ENCODE data around the gene PROM1.
A peak's percentile ranks its signal among the peaks of the same experiment; 100 is the strongest.

The PROM1 gene

GRCh38 chr4:16007471-16008095, 76.2 kb downstream of the PROM1 start:
- in situ Hi-C loops (cut with MboI; ENCODE audit: low pct_unique_long_range_greater_than_20kb, low sequenced_read_pairs) = no loop called here
- DNase-seq = no peak

- in situ Hi-C loops (cut with MboI; ENCODE audit: low pct_unique_long_range_greater_than_20kb, low sequenced_read_pairs) = no loop called here
- DNase-seq = no peak
Observed at GRCh38 chr4:16006771-16007446, 76.9 kb downstream of the PROM1 start.

GRCh38 chr4:16005676-16006075, 78.1 kb downstream of the PROM1 start:
- in situ Hi-C loops (cut with MboI; ENCODE audit: low pct_unique_long_range_greater_than_20kb, low sequenced_read_pairs) = no loop called here
- DNase-seq = no peak

GRCh38 chr4:16001484-16001858, 82.4 kb downstream of the PROM1 start:
- peak; percentile 73 for DNase-seq
- in situ Hi-C loops (cut with MboI; ENCODE audit: low pct_unique_long_range_greater_than_20kb, low sequenced_read_pairs) = no loop called here

- in situ Hi-C loops (cut with MboI; ENCODE audit: low pct_unique_long_range_greater_than_20kb, low sequenced_read_pairs) = no loop called here
- DNase-seq = no peak
Observed at GRCh38 chr4:16000708-16001483, 82.9 kb downstream of the PROM1 start.

- in situ Hi-C loops (cut with MboI; ENCODE audit: low pct_unique_long_range_greater_than_20kb, low sequenced_read_pairs) = no loop called here
- no peak for DNase-seq
Observed at GRCh38 chr4:15996773-15997172, 87.0 kb downstream of the PROM1 start.

- in situ Hi-C loops (cut with MboI; ENCODE audit: low pct_unique_long_range_greater_than_20kb, low sequenced_read_pairs) = no loop called here
- DNase-seq = no peak
Observed at GRCh38 chr4:15995826-15996225, 88.0 kb downstream of the PROM1 start.

GRCh38 chr4:15992167-15992485, 91.7 kb downstream of the PROM1 start:
- in situ Hi-C loops (cut with MboI; ENCODE audit: low pct_unique_long_range_greater_than_20kb, low sequenced_read_pairs) = no loop called here
- DNase-seq = peak; percentile 14

- no peak for DNase-seq
- in situ Hi-C loops (cut with MboI; ENCODE audit: low pct_unique_long_range_greater_than_20kb, low sequenced_read_pairs) = no loop called here
Observed at GRCh38 chr4:15990570-15991285, 93.1 kb downstream of the PROM1 start.

- in situ Hi-C loops (cut with MboI; ENCODE audit: low pct_unique_long_range_greater_than_20kb, low sequenced_read_pairs) = no loop called here
Observed at GRCh38 chr4:15989424-15989823, 94.4 kb downstream of the PROM1 start.

GRCh38 chr4:15988222-15988621, 95.6 kb downstream of the PROM1 start:
- no peak for DNase-seq
- in situ Hi-C loops (cut with MboI; ENCODE audit: low pct_unique_long_range_greater_than_20kb, low sequenced_read_pairs) = no loop called here

More at GRCh38 chr4:15989424-15989823, 94.4 kb downstream of the PROM1 start:
- no peak for DNase-seq

- in situ Hi-C loops (cut with MboI; ENCODE audit: low pct_unique_long_range_greater_than_20kb, low sequenced_read_pairs) = no loop called here
- no peak for DNase-seq
Observed at GRCh38 chr4:15986907-15987306, 96.9 kb downstream of the PROM1 start.

- DNase-seq = no peak
- in situ Hi-C loops (cut with MboI; ENCODE audit: low pct_unique_long_range_greater_than_20kb, low sequenced_read_pairs) = no loop called here
Observed at GRCh38 chr4:15983610-15984009, 100.2 kb downstream of the PROM1 start.

- DNase-seq = no peak
- in situ Hi-C loops (cut with MboI; ENCODE audit: low pct_unique_long_range_greater_than_20kb, low sequenced_read_pairs) = no loop called here
Observed at GRCh38 chr4:15982842-15983524, 100.8 kb downstream of the PROM1 start.

- in situ Hi-C loops (cut with MboI; ENCODE audit: low pct_unique_long_range_greater_than_20kb, low sequenced_read_pairs) = no loop called here
- DNase-seq = no peak
Observed at GRCh38 chr4:15976456-15977447, 107.1 kb downstream of the PROM1 start.

GRCh38 chr4:15971068-15971801, 112.6 kb downstream of the PROM1 start:
- no peak for DNase-seq
- in situ Hi-C loops (cut with MboI; ENCODE audit: low pct_unique_long_range_greater_than_20kb, low sequenced_read_pairs) = no loop called here

- no peak for DNase-seq
- in situ Hi-C loops (cut with MboI; ENCODE audit: low pct_unique_long_range_greater_than_20kb, low sequenced_read_pairs) = no loop called here
Observed at GRCh38 chr4:15968551-15969300, 115.1 kb downstream of the PROM1 start.

Data from KBM-7 (cell line).